Esophagus squamous epithelium (tissue), 5 donors: ENCODE measurements around the gene ERP44. TPM values are rescaled to one million over a fixed set of nuclear protein-coding genes. Genes with fewer than 3 reads are reported as not detected.
"Not testable (repeated sequence)": the region's sequence is repeated elsewhere in the genome, so short reads cannot be mapped to it uniquely, and the experiment has no call there.

Source experiments
- DNase-seq: peaks from one replicate; lab custom pipeline; 2025; lab: John Stamatoyannopoulos, UW
- H3K27ac ChIP-seq, 4 donors: fragments of 200-600 bp; sonication (generic); one replicate each; pipeline ENCODE4 v1.5.1; 2016 to 2019; ENCODE audit warnings: mild to moderate bottlenecking in 1 of 4
- H3K27me3 ChIP-seq, 4 donors: fragments of 200-600 bp; sonication (generic); 1 replicate in 3 of 4; 2 replicates in 1 of 4; pipeline versions ENCODE4 v1.5.1 to v1.6.0; 2017 to 2021; ENCODE audit warnings: antibody characterized with exemption in 1 of 4
- H3K36me3 ChIP-seq, 3 donors: fragments of 200-600 bp; sonication (generic); one replicate each; pipeline ENCODE4 v1.5.1; 2016 to 2019
- H3K4me1 ChIP-seq, 3 donors: fragments of 200-600 bp; sonication (generic); one replicate each; pipeline ENCODE4 v1.5.1; 2017 to 2019
- H3K4me3 ChIP-seq, 4 donors: fragments of 200-600 bp; sonication (generic); 1 replicate in 3 of 4; 2 replicates in 1 of 4; pipeline ENCODE4 v1.5.1; 2016 to 2019; ENCODE audit warnings: mild to moderate bottlenecking in 2 of 4, moderate library complexity in 1 of 4
- H3K9me3 ChIP-seq, 3 donors: fragments of 200-600 bp; sonication (generic); one replicate each; pipeline ENCODE4 v1.5.1; 2016 to 2019
- POLR2A ChIP-seq, 4 donors: fragments of 450-650 bp; IDR thresholded peaks; one replicate each; pipeline ENCODE4 v1.6.1; 2017; ENCODE audit warnings: antibody characterized with exemption in 4 of 4, mild to moderate bottlenecking in 4 of 4, moderate library complexity in 3 of 4
- WGBS, 2 donors: methylation state at CpG; one replicate each; pipeline ENCODE4 v1.1.5; 2018; 5-methylcytosine and 5-hydroxymethylcytosine counted together
- intact Hi-C: fragments of 100-400 bp; cut with DNase I; formaldehyde crosslinking; loops from one replicate; pipeline ENCODE4 v1.15.0; 2022
- total RNA-seq, 4 donors: library from RNA; depleted of rRNA; stranded (reverse); fragments of >200 nt; gene quantifications; one replicate each; pipeline ENCODE4 v1.1.0, GENCODE V29; 2016
- TF ChIP-seq, protein P1 (sequence below), 6 experiments: fragments of 450-650 bp in 4 of 6; fragments of 200-600 bp in 2 of 6; sonication (generic) in 2 of 6; IDR thresholded peaks; one replicate each; pipeline ENCODE4 v1.5.1; 2016 to 2019; ENCODE audit warnings: antibody characterized with exemption in 6 of 6, mild to moderate bottlenecking in 4 of 6, moderate library complexity in 4 of 6
- donor health status: DM: yes; HTN: yes; CAD: no.

ERP44 gene
- total RNA-seq, 4 donors from 2014 or later: 13.5 to 19.2 (median 16.3) TPM

DNA sequence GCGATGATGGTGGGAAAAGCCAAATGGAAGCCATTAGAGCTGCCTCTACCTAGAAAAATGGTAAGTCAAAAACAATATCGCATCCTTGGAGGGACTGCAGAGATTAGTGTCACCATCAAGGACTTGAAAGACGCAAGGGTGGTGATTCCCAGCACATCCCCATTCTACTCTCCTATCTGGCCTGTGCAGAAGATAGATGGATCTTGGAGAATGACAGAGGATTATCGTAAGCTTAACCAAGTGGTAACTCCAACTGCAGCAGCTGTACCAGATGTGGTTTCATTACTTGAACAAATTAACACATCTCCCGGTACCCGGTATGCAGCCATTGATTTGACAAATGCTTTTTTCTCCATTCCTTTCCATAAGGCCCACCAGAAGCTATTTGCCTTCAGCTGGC is 23.8 kb downstream of the ERP44 start:
- no peak overlapping the region for H3K27ac ChIP-seq
- WGBS, 2 donors: 94 to 97% methylated on average over 6 of the region's 6 CpGs
- no peaks in the 10 kb centered on the region for H3K27me3 ChIP-seq
- intact Hi-C loops: no loop called here
- TF ChIP-seq, protein P1, sequence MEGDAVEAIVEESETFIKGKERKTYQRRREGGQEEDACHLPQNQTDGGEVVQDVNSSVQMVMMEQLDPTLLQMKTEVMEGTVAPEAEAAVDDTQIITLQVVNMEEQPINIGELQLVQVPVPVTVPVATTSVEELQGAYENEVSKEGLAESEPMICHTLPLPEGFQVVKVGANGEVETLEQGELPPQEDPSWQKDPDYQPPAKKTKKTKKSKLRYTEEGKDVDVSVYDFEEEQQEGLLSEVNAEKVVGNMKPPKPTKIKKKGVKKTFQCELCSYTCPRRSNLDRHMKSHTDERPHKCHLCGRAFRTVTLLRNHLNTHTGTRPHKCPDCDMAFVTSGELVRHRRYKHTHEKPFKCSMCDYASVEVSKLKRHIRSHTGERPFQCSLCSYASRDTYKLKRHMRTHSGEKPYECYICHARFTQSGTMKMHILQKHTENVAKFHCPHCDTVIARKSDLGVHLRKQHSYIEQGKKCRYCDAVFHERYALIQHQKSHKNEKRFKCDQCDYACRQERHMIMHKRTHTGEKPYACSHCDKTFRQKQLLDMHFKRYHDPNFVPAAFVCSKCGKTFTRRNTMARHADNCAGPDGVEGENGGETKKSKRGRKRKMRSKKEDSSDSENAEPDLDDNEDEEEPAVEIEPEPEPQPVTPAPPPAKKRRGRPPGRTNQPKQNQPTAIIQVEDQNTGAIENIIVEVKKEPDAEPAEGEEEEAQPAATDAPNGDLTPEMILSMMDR (IDR thresholded peaks at IDR 0.05): no peak
- TF ChIP-seq POLR2A (IDR thresholded peaks at IDR 0.05): no peak
- no peaks in the 10 kb centered on the region for H3K9me3 ChIP-seq
- DNase-seq: no peak
- no peaks in the 10 kb centered on the region for H3K36me3 ChIP-seq
- no peak overlapping the region for H3K4me3 ChIP-seq
- peaks cover 0 to 8% (median 0%) of the 10 kb centered on the region in 3 donors for H3K4me1 ChIP-seq

DNA sequence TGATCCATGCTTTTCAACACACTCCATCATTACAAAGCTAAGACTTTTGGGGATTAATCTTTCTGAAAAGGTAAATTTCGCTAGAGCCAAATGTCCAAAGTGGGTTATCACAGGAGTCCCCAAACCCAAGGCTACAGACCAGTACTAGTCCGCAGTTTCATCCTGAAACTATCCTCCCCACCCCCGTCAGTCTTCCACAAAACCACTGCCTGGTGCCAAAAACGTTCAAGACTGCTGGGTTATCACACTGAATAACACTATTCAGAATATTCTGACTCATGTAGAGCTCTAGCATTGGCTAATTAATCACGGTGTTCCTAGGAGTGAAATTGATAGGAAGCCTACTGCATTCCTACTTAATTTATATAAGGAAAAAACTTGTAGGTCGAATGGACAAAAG is 24.7 kb downstream of the ERP44 start:
- Histone ChIP-seq H3K4me3 (no peak overlapping the region), H3K27ac (no peak overlapping the region), H3K4me1 (peaks cover 0 to 9% (median 0%) of the 10 kb centered on the region in 3 donors), H3K9me3 (no peaks in the 10 kb centered on the region), H3K27me3 (no peaks in the 10 kb centered on the region), H3K36me3 (no peaks in the 10 kb centered on the region)
- DNase-seq: no peak
- no peak for TF ChIP-seq POLR2A (IDR thresholded peaks at IDR 0.05)
- TF ChIP-seq, protein P1 (IDR thresholded peaks at IDR 0.05): no peak
- intact Hi-C loops: no loop called here
- 76 to 84% methylated on average over 5 to 6 of the region's 6 CpGs for WGBS, 2 donors

DNA sequence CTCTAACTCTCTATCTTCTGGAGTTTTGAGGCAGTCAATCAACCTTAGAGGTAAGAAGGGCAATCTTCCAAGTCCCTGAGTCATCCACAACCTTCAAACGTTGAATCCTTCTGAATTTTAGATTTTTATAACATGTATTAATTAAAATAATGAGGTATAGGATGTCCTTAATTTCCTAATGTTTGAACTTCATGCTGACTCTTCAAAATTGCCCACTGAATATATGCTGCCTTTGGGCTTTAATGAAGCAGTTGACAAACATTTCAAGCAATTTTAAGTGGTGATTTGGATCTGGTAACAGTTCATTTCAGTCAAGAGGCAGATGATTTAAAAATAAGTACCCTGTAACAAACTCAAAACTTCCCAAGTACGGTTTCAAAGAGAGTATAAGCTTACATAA is 26.0 kb downstream of the ERP44 start:
- H3K4me1 ChIP-seq: peaks cover 0 to 9% (median 0%) of the 10 kb centered on the region in 3 donors
- WGBS, 2 donors: 43 to 68% methylated on average over 2 of the region's 2 CpGs
- no peaks in the 10 kb centered on the region for H3K27me3 ChIP-seq
- H3K36me3 ChIP-seq: no peaks in the 10 kb centered on the region
- intact Hi-C loops: no loop called here
- no peaks in the 10 kb centered on the region for H3K9me3 ChIP-seq
- H3K27ac ChIP-seq: no peak overlapping the region
- TF ChIP-seq, protein P1 (IDR thresholded peaks at IDR 0.05): no peak
- TF ChIP-seq POLR2A (IDR thresholded peaks at IDR 0.05): no peak
- H3K4me3 ChIP-seq: no peak overlapping the region
- DNase-seq: no peak

DNA sequence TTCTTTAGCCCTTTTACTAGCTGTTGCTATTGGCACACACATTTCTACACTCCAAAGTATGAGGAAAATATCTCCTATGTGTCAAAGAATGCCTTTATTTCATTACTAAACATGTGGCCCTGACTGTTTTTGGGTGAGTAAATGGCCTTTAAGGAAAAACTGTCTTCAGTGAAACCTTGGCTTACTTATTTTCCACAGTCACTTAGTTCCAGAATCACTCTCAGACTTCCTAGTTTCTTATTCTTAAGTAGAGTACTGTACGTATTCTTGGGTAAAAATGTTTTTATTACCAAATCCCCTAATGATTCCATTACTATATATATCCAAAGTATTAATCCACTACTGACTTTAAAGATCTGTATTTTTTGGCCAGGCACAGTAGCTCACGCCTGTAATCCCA is 27.5 kb downstream of the ERP44 start:
- H3K4me1 ChIP-seq: peaks cover 0 to 18% (median 0%) of the 10 kb centered on the region in 3 donors
- no peak overlapping the region for H3K27ac ChIP-seq
- 82 to 85% methylated on average over 2 of the region's 2 CpGs for WGBS, 2 donors
- no peak overlapping the region for H3K4me3 ChIP-seq
- TF ChIP-seq, protein P1 (IDR thresholded peaks at IDR 0.05): no peak
- TF ChIP-seq POLR2A (IDR thresholded peaks at IDR 0.05): no peak
- intact Hi-C loops: no loop called here
- H3K9me3 ChIP-seq: no peaks in the 10 kb centered on the region
- no peaks in the 10 kb centered on the region for H3K27me3 ChIP-seq
- no peaks in the 10 kb centered on the region for H3K36me3 ChIP-seq
- no peak for DNase-seq

DNA sequence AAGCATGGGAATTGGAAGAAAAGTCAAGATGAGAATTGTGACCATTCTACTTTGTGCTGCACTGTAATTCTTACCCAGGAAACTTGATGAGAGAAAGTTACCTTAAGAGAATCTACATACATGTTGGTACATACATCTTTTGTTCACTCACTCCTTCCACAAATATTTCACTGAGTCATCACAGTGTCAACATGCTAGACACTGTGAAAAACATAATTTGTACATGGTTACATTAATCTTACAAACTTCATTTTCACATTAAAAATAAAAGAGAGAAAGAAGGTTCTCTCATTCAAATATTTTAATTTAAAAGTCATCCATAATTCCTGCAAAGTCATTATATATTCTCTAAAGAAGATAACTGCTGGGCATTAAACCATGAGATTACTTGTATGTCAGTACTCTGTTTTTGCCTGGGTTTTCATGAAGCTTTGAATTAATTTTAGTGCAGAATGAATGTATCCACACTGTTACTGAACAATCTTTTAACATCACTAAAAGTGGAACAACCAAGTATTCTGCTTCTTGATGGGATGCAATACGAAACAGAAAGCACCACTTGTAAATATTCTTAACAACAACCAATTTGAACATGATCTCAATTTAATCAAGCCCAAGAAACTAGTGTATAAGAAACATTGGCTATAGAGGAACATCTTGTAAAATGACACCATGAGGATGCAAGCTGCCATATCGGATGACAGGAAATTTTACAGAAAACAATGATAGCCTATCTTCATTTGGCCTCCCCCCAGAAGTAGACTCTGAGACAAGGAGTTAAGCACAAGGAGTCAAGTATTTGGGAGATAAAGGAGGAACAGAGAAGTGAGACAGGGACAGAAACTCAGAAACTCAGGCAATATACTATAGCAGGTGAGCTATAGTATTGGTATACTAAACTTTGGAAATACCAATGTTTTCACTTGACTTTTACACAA is 28.4 kb downstream of the ERP44 start:
- intact Hi-C loops: no loop called here
- DNase-seq: no peak
- H3K27me3 ChIP-seq: no peaks in the 10 kb centered on the region
- 82 to 84% methylated on average over 2 of the region's 2 CpGs for WGBS, 2 donors
- no peak overlapping the region for H3K27ac ChIP-seq
- no peak overlapping the region for H3K4me3 ChIP-seq
- peaks cover 0 to 24% (median 0%) of the 10 kb centered on the region in 3 donors for H3K4me1 ChIP-seq
- H3K36me3 ChIP-seq: no peaks in the 10 kb centered on the region
- no peaks in the 10 kb centered on the region for H3K9me3 ChIP-seq
- TF ChIP-seq, protein P1 (IDR thresholded peaks at IDR 0.05): no peak
- no peak for TF ChIP-seq POLR2A (IDR thresholded peaks at IDR 0.05)

DNA sequence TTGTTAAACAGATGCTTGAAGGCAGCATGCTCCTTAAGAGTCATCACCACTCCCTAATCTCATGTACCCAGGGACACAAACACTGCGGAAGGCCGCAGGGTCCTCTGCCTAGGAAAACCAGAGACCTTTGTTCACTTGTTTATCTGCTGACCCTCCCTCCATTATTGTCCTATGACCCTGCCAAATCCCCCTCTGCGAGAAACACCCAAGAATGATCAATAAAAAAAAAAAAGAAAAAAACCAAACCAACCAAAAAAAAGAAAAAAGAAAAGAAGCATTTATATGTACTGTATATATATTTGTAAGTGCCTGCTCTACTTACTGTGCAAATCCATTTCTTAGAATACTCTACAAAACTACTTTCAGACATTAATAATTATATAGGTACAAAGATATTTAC is 29.7 kb downstream of the ERP44 start:
- H3K4me3 ChIP-seq, DNase-seq, H3K9me3 ChIP-seq, H3K27ac ChIP-seq, intact Hi-C loops, H3K36me3 ChIP-seq, H3K27me3 ChIP-seq: not testable (repeated sequence)
- peaks cover 0 to 34% (median 0%) of the 10 kb centered on the region in 3 donors for H3K4me1 ChIP-seq
- WGBS, 2 donors: no CpG with 5 or more reads among the region's 3 CpGs

DNA sequence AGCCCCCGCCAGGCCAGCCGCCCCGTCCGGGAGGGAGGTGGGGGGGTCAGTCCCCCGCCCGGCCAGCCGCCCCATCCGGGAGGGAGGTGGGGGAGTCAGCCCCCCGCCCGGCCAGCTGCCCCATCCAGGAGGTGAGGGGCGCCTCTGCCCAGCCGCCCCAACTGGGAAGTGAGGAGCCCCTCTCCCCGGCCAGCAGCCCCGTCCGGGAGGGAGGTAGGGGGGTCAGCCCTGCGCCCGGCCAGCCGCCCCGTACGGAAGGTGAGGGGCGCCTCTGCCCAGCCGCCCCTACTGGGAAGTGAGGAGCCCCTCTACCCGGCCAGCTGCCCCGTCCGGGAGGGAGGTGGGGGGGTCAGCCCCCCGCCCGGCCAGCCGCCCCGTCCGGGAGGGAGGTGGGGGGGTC is 30.8 kb downstream of the ERP44 start:
- DNase-seq, H3K36me3 ChIP-seq, H3K4me3 ChIP-seq, H3K9me3 ChIP-seq, H3K27me3 ChIP-seq, intact Hi-C loops, H3K27ac ChIP-seq: not testable (repeated sequence)
- WGBS, 2 donors: no CpG with 5 or more reads among the region's 30 CpGs
- peaks cover 0 to 42% (median 2%) of the 10 kb centered on the region in 3 donors for H3K4me1 ChIP-seq
